Panc1 (cell line): Measurements from ENCODE around the gene WFDC12. TPM values are rescaled to one million over a fixed set of nuclear protein-coding genes. Genes with fewer than 3 reads are reported as not detected.

Experiments used
- total RNA-seq: library from RNA; stranded (reverse); gene quantifications from one replicate; pipeline ENCODE4 v1.2.1, GENCODE V29; 2021; ENCODE audit not compliant: unreplicated experiment

Gene WFDC12
- total RNA-seq, 1 experiment from 2014 or later = not detected

Other genes with a start within 250 kb of the WFDC12 start
- 267 TPM for gene YWHAB, start 238.8 kb downstream of the WFDC12 start, total RNA-seq
- 102 TPM for gene PABPC1L, start 214.4 kb downstream of the WFDC12 start, total RNA-seq
- gene TOMM34, start 164.1 kb downstream of the WFDC12 start, total RNA-seq = 30.6 TPM
- 50.2 TPM for gene STK4, start 158.0 kb downstream of the WFDC12 start, total RNA-seq
- not detected for gene KCNS1, start 23.3 kb downstream of the WFDC12 start, total RNA-seq
- gene WFDC5, start 9.3 kb downstream of the WFDC12 start, total RNA-seq = not detected
- gene PI3, start 50.4 kb upstream of the WFDC12 start, total RNA-seq = not detected
- not detected for gene SEMG1, start 82.6 kb upstream of the WFDC12 start, total RNA-seq
- gene SEMG2, start 96.9 kb upstream of the WFDC12 start, total RNA-seq = not detected
- gene SLPI, start 130.1 kb upstream of the WFDC12 start, total RNA-seq = 0.74 TPM
- gene RBPJL, start 182.4 kb upstream of the WFDC12 start, total RNA-seq = 0.18 TPM
- gene MATN4, start 183.8 kb upstream of the WFDC12 start, total RNA-seq = 0.15 TPM
- 93.3 TPM for gene SDC4, start 224.0 kb upstream of the WFDC12 start, total RNA-seq
- gene SYS1, start 238.7 kb upstream of the WFDC12 start, total RNA-seq = 29.1 TPM